ENCODE data around the gene ELOVL5. TPM values are rescaled to one million over a fixed set of nuclear protein-coding genes. Genes with fewer than 3 reads are reported as not detected.

ELOVL5 gene
- polyA plus RNA-seq, 1 of the 3 experiments (the other 2 are of a cell fraction), result 31.9 TPM

DNA sequence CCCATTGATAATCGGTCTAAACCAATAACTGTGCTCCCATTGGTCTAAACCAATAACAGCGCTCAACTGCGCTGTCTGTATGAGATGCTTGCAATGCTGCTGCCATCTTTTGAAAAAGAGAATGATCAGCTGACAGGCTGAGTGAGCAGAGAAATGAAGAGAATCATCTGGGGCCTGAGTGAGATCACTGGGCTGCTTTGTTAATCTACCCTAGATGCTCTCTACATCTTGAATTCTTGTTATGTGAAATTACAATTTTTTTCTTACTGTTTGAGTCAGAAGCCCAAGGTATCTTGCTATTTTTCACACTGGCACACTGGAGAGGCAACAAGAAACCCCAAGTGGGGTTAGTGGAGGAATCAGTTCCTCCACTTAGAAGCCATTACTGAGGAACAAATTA lies 108.6 kb downstream of the ELOVL5 start:
- DNase-seq, result no peak
- H3K4me1 ChIP-seq (ENCODE audit: control insufficient read depth in 1 of 2, insufficient read depth in 2 of 2, low read depth in 1 of 2, low read length in 1 of 2), result no peaks in the 10 kb centered on the region
- no peaks in the 10 kb centered on the region for H3K79me2 ChIP-seq (ENCODE audit: insufficient read depth)
- H2AFZ ChIP-seq (ENCODE audit: low read depth), result no peak overlapping the region
- H3F3A ChIP-seq (replicated peaks; ENCODE audit: insufficient read depth), result no peaks in the 10 kb centered on the region
- WGBS (ENCODE audit: low lambda C conversion rate), result 97% methylated on average over 3 of the region's 3 CpGs
- H3K36me3 ChIP-seq (replicated peaks in 1 of 2; ENCODE audit: control insufficient read depth in 1 of 2, insufficient read depth in 2 of 2, low read length in 1 of 2), result no peaks in the 10 kb centered on the region
- H3K9ac ChIP-seq, result no peak overlapping the region
- no peaks in the 10 kb centered on the region for H3K9me3 ChIP-seq
- ChIA-PET CTCF (no interaction called here), POLR2A (no interaction called here)
- H3K27me3 ChIP-seq (ENCODE audit: insufficient read depth), result no peaks in the 10 kb centered on the region
- H4K20me1 ChIP-seq (ENCODE audit: insufficient read depth), result no peaks in the 10 kb centered on the region
- H3K4me2 ChIP-seq, result no peak overlapping the region
- no peak overlapping the region for H3K27ac ChIP-seq (ENCODE audit: low read depth in 2 of 2, low read length in 1 of 2)
- no peak overlapping the region for H3K4me3 ChIP-seq (ENCODE audit: low read depth in 2 of 2, low read length in 1 of 2)
- no peaks in the 10 kb centered on the region for H3K9me2 ChIP-seq
- no peak for TF ChIP-seq EP300 (IDR thresholded peaks at IDR 0.05; ENCODE audit: borderline replicate concordance in 1 of 2, low read depth in 1 of 2, low read length in 1 of 2)
- TF ChIP-seq JUND (IDR thresholded peaks at IDR 0.05), result no peak
- TF ChIP-seq REST (IDR thresholded peaks at IDR 0.05; ENCODE audit: low read depth, low read length), result no peak
- TF ChIP-seq FOXJ3 (CRISPR knock-in tag; IDR thresholded peaks at IDR 0.05), result no peak

DNA sequence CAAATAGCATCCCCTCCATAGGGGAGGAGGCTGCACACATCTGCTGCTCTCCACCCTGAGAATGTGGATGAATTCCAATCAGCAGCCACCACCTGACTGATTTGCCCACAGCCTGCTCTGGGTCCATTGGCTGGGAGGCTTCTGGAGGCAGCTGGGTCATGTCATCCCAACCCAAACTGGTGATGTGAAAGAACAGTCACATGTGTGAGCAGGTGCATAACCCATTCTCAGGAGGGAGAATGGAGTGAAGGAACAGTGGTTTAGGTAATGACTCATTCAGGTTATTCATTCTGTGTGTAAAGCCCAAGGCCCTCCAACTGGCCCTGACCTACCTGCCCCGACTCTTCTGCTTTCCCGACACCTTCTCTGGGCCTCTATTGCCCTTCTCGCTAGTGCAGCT lies 109.2 kb downstream of the ELOVL5 start:
- Histone ChIP-seq H3K9me2 (no peaks in the 10 kb centered on the region), H3K9me3 (no peaks in the 10 kb centered on the region), H3K4me2 (no peak overlapping the region), H3K4me3 (ENCODE audit: low read depth in 2 of 2, low read length in 1 of 2) (no peak overlapping the region), H3K4me1 (ENCODE audit: control insufficient read depth in 1 of 2, insufficient read depth in 2 of 2, low read depth in 1 of 2, low read length in 1 of 2) (no peaks in the 10 kb centered on the region), H3K79me2 (ENCODE audit: insufficient read depth) (no peaks in the 10 kb centered on the region), H3F3A (replicated peaks; ENCODE audit: insufficient read depth) (no peaks in the 10 kb centered on the region), H4K20me1 (ENCODE audit: insufficient read depth) (no peaks in the 10 kb centered on the region), H3K27me3 (ENCODE audit: insufficient read depth) (no peaks in the 10 kb centered on the region), H3K9ac (no peak overlapping the region), H2AFZ (ENCODE audit: low read depth) (no peak overlapping the region), H3K27ac (ENCODE audit: low read depth in 2 of 2, low read length in 1 of 2) (no peak overlapping the region), H3K36me3 (replicated peaks in 1 of 2; ENCODE audit: control insufficient read depth in 1 of 2, insufficient read depth in 2 of 2, low read length in 1 of 2) (no peaks in the 10 kb centered on the region)
- TF ChIP-seq, protein P1, sequence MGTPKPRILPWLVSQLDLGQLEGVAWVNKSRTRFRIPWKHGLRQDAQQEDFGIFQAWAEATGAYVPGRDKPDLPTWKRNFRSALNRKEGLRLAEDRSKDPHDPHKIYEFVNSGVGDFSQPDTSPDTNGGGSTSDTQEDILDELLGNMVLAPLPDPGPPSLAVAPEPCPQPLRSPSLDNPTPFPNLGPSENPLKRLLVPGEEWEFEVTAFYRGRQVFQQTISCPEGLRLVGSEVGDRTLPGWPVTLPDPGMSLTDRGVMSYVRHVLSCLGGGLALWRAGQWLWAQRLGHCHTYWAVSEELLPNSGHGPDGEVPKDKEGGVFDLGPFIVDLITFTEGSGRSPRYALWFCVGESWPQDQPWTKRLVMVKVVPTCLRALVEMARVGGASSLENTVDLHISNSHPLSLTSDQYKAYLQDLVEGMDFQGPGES (IDR thresholded peaks at IDR 0.05; ENCODE audit: low read depth, low read length), result no peak
- no peak for TF ChIP-seq CTCF (IDR thresholded peaks at IDR 0.05)
- no peak for TF ChIP-seq ZBTB33 (IDR thresholded peaks at IDR 0.05; ENCODE audit: borderline replicate concordance, low read depth)
- no peak for TF ChIP-seq YY1 (IDR thresholded peaks at IDR 0.05; ENCODE audit: low read depth)
- TF ChIP-seq MEF2A (IDR thresholded peaks at IDR 0.05; ENCODE audit: borderline replicate concordance, low read depth), result no peak
- no peak for TF ChIP-seq RAD21 (IDR thresholded peaks at IDR 0.05; ENCODE audit: low read length)
- TF ChIP-seq ELF1 (IDR thresholded peaks at IDR 0.05), result no peak
- no peak for TF ChIP-seq TEAD4 (IDR thresholded peaks at IDR 0.05; ENCODE audit: borderline replicate concordance, insufficient read depth)
- no peak for TF ChIP-seq FOXM1 (IDR thresholded peaks at IDR 0.05; ENCODE audit: low read depth)
- TF ChIP-seq GABPA (IDR thresholded peaks at IDR 0.05; ENCODE audit: low read depth), result no peak
- no peak for TF ChIP-seq CHD2 (IDR thresholded peaks at IDR 0.05; ENCODE audit: low read length, partially characterized antibody)
- TF ChIP-seq, protein P2, sequence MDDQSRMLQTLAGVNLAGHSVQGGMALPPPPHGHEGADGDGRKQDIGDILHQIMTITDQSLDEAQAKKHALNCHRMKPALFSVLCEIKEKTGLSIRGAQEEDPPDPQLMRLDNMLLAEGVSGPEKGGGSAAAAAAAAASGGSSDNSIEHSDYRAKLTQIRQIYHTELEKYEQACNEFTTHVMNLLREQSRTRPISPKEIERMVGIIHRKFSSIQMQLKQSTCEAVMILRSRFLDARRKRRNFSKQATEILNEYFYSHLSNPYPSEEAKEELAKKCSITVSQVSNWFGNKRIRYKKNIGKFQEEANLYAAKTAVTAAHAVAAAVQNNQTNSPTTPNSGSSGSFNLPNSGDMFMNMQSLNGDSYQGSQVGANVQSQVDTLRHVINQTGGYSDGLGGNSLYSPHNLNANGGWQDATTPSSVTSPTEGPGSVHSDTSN (IDR thresholded peaks at IDR 0.05), result no peak
- DNase-seq, result no peak
- WGBS (ENCODE audit: low lambda C conversion rate), result 59% methylated on average over 3 of the region's 3 CpGs
- POLR2A ChIA-PET, result no interaction called here
- CTCF ChIA-PET, result no interaction called here

All from SK-N-SH (cell line).